Stimulated activated CD4-positive, alpha-beta T cell treated with anti-CD3 and anti-CD28 coated beads, Interleukin-15, amount 100 ng/mL, for 1 hour (primary cell): Measurements from ENCODE around the gene ASB4.
"Not testable (repeated sequence)": the region's sequence is repeated elsewhere in the genome, so short reads cannot be mapped to it uniquely, and the experiment has no call there.

Experiments used
- DNase-seq, 2 donors: peaks; one replicate each; pipeline ENCODE4 v3.0.0-alpha.2; 2020; ENCODE audit warnings: low read depth in 1 of 2, low spot score in 1 of 2

The ASB4 gene

GRCh38 chr7:95478272-95479037, 7.3 kb upstream of the ASB4 start:
- no peak for DNase-seq

GRCh38 chr7:95479992-95480624, 5.6 kb upstream of the ASB4 start:
- no peak for DNase-seq

- no peak for DNase-seq
Measured at GRCh38 chr7:95481271-95482165, 4.2 kb upstream of the ASB4 start.

- no peak for DNase-seq
Measured at GRCh38 chr7:95482424-95482823, 3.3 kb upstream of the ASB4 start.

- DNase-seq: no peak
Measured at GRCh38 chr7:95490231-95490762, 4.6 kb downstream of the ASB4 start.

DNA sequence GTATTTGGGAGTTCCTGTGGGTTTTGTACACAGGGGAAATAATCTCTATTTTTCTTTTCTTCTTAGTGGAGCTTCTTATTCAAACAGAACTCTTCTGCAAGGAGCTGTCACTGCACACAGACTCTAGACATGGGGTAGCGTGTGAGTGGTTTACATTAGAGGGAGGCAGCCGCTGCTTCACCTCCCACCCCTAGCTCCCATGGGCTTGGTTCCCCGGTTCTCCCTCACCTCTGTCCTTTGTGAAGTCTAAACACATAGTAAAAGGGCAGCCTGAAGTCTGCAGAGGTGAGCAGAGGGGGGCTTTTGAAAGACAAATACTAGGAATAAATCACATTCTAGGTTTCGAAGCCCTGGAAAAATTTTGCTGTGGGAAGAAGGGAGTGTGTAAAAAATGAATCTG, 5.5 kb downstream of the ASB4 start:
- no peak for DNase-seq

- no peak for DNase-seq
Measured at GRCh38 chr7:95491634-95492314, 6.0 kb downstream of the ASB4 start.

- DNase-seq: no peak
Measured at GRCh38 chr7:95493247-95493646, 7.5 kb downstream of the ASB4 start.

- no peak for DNase-seq
Measured at GRCh38 chr7:95493844-95494243, 8.1 kb downstream of the ASB4 start.

DNA sequence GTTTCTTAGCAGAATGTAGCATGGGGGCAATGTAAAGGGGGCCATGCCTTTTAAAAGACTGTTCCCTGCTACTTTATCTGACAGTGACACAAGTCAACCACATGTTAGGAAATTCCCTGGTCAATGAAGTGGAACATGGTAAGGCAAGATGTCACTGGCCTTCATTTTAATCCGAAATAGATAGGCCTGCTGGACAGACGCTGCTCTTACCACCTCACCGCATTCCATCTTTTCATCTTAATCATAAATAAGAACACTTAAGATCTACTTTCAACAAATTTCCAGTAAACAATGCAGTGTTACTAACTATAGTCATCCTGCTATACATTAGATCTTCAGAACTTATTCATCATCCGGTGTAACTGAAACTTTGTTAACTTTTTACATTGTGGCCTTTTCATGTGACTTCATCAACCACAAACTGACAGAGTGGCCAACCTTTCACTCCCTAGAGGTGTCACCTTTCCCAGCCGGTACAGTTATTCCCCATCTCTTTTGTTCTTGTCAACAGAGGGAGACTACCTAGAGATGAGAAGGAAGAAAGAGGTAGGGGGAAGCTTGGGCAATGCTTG, 15.6 kb downstream of the ASB4 start:
- DNase-seq: no peak

GRCh38 chr7:95502403-95502802, 16.7 kb downstream of the ASB4 start:
- DNase-seq: no peak

GRCh38 chr7:95503271-95504131, 17.8 kb downstream of the ASB4 start:
- no peak for DNase-seq

DNA sequence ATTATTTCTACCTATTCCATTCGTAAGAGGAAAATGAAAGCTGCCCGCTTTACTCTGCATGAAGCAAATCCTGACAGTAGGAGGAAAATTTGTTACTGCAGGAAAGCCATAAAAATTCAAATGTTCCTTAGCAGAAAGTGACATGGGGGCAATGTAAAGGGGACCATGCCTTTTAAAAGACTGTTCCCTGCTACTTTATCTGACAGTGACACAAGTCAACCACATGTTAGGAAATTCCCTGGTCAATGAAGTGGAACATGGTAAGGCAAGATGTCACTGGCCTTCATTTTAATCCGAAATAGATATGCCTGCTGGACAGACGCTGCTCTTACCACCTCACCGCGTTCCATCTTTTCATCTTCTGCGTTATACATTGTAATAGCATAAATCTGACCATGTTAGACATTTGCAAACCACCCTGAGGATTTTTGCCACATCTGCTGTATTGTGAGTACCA, 18.4 kb downstream of the ASB4 start:
- DNase-seq: not testable (repeated sequence)

- no peak for DNase-seq
Measured at GRCh38 chr7:95508780-95509179, 23.0 kb downstream of the ASB4 start.

GRCh38 chr7:95509199-95509598, 23.5 kb downstream of the ASB4 start:
- DNase-seq: no peak

- DNase-seq: peak in 1 of 2 donors; percentile 1
Measured at GRCh38 chr7:95511716-95512260, 26.0 kb downstream of the ASB4 start.

- DNase-seq: no peak
Measured at GRCh38 chr7:95517458-95517857, 31.7 kb downstream of the ASB4 start.

DNA sequence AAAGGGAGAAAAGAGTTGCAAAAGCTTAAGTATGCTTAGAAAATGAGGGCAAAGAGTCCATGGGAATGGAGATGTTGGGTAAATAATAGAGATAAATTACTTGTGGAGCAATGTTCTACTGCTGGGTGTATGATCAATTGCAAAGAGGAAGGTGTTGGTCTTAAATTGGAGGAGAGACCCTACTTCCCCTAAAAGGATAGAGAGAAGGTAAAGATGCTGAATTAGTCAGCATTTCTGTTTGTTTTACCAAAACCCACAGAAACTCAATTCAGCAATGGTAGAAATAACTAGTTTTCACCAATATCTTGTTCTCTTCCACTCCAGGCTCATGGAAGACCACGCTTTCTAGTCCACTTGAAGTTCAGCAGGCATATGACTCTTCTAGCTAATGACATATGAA, 32.1 kb downstream of the ASB4 start:
- no peak for DNase-seq

DNA sequence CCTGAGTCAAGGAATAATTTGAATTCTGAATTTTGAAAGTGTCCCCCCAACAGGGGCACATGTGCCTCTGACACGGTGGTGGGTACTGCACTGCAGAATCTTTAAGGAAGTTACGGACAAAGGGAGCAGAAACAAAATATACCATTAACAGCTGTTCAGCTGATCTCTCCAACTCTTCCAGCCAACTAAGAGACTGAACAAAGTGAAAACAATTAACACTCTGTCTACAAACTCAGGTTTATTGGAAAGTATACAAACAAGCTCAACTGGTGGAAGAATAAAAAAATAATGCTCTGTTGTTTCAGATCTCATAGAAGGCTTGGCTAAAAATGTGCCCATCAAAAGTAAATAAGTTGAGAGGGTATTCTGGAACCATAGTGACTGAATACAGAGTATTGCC, 34.4 kb downstream of the ASB4 start:
- DNase-seq: no peak
